Mucosa of descending colon (tissue), 3 donors: ENCODE measurements around the gene SHC2. TPM values are rescaled to one million over a fixed set of nuclear protein-coding genes. Genes with fewer than 3 reads are reported as not detected.
"Not testable (repeated sequence)": the region's sequence is repeated elsewhere in the genome, so short reads cannot be mapped to it uniquely, and the experiment has no call there.

Experiments
- ATAC-seq: fragments of 200-7000 bp; cut with Tn5 transposase; one replicate; pipeline ENCODE4 v1.9.1; 2020; ENCODE audit warnings: mild to moderate bottlenecking, moderate library complexity
- DNase-seq, 3 donors: peaks; one replicate each; pipeline ENCODE4 v3.0.0-alpha.2; 2020
- H3K36me3 ChIP-seq: fragments of 200-600 bp; one replicate; pipeline ENCODE4 v1.8.0; 2021; ENCODE audit warnings: low read depth, mild to moderate bottlenecking
- H3K4me1 ChIP-seq: fragments of 200-600 bp; one replicate; pipeline ENCODE4 v1.8.0; 2021; ENCODE audit warnings: low read depth, mild to moderate bottlenecking
- H3K4me3 ChIP-seq: fragments of 200-600 bp; one replicate; pipeline ENCODE4 v1.8.0; 2021; ENCODE audit warnings: mild to moderate bottlenecking
- H3K9me3 ChIP-seq: fragments of 200-600 bp; one replicate; pipeline ENCODE4 v1.8.0; 2021; ENCODE audit warnings: mild to moderate bottlenecking
- intact Hi-C, 2 donors: fragments of 100-400 bp; cut with DNase I in 1 of 2; cut with micrococcal nuclease in 1 of 2; formaldehyde crosslinking; loops; one replicate each; pipeline versions ENCODE4 v1.11.0 to v1.11.1; 2022; cut with DNase I, micrococcal nuclease
- total RNA-seq, 3 donors: library from RNA; stranded (reverse); fragmentation: NEBNext Ultra II Directional in 2 of 3; extraction: Animal tissue kit (Norgen Biotek cat#: 25700) in 2 of 3; gene quantifications; one replicate each; pipeline versions ENCODE4 v1.2.1 to v1.2.4, GENCODE V29; 2021 to 2023
- TF ChIP-seq, protein P1 (sequence below): fragments of 200-600 bp; IDR thresholded peaks from one replicate; pipeline ENCODE4 v1.8.0; 2022; ENCODE audit warnings: antibody characterized with exemption, mild to moderate bottlenecking
- donor health status: DM: no; HTN: no; CAD: no; lungs with moderate emphysema.
- donor health status: DM: no; HTN: no; CAD: no.
- donor health status: DM: no; HTN: yes; CAD: no.

Gene SHC2
- total RNA-seq, 3 donors from 2014 or later = 5.3 to 39.3 (median 6.0) TPM

DNA sequence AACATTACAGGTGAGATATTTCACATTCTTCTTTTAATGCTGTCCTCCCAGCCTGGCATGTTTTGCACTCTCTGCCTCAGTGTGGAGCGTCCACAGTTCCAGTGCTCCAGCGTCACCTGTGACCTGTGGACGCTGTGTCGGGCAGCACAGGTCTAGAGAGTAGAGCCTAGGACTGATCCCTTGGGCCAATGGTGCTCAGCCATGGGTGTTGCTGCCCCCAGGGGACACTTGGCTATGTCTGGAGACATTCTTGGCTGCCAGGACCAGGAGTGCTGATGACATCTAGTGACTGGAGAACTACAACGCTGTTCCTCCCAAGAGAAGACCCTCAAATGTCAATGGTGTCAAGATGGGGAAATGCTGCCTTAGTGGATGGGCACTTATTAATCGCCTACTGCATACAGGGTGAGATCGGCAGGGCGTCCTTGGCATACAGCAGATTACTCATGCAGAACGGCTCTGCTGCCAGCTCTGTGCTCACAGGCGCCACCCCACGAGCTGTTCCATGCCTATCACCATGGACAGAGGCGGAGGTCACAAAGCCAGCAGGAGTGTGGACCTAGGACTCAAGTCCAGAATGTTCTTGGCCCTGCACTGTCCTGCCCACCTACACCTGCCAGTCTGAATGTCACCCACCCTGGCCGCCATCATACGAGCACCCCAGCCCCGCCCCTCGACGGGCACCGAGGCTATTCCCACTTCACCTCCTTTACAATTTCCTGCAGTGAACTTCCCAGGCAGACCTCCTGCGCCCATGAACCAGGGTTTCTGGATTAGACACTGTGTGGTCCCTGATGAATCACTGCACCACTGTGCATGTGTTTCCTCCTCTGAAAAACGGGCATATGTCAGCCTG is 21.6 kb upstream of the SHC2 start:
- DNase-seq (peak in 1 of 3 donors; percentile 29), ATAC-seq (peak; percentile 24)
- TF ChIP-seq, protein P1, sequence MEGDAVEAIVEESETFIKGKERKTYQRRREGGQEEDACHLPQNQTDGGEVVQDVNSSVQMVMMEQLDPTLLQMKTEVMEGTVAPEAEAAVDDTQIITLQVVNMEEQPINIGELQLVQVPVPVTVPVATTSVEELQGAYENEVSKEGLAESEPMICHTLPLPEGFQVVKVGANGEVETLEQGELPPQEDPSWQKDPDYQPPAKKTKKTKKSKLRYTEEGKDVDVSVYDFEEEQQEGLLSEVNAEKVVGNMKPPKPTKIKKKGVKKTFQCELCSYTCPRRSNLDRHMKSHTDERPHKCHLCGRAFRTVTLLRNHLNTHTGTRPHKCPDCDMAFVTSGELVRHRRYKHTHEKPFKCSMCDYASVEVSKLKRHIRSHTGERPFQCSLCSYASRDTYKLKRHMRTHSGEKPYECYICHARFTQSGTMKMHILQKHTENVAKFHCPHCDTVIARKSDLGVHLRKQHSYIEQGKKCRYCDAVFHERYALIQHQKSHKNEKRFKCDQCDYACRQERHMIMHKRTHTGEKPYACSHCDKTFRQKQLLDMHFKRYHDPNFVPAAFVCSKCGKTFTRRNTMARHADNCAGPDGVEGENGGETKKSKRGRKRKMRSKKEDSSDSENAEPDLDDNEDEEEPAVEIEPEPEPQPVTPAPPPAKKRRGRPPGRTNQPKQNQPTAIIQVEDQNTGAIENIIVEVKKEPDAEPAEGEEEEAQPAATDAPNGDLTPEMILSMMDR = no peak
- H3K4me1 ChIP-seq = no peaks in the 10 kb centered on the region
- no peak overlapping the region for H3K4me3 ChIP-seq
- intact Hi-C loops = no loop called here
- no peaks in the 10 kb centered on the region for H3K9me3 ChIP-seq
- H3K36me3 ChIP-seq = no peaks in the 10 kb centered on the region

DNA sequence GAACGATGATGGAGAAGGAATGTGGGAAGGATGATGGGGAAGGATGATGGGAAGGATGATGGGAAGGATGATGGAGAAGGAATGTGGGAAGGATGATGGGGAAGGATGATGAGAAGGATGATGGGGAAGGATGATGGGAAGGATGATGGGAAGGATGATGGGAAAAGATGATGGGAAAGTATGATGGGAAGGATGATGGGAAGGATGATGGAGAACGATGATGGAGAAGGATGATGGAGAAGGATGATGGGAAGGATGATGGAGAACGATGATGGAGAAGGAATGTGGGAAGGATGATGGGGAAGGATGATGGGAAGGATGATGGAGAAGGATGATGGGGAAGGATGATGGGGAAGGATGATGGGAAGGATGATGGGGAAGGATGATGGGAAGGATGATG is 20.3 kb upstream of the SHC2 start:
- ATAC-seq, DNase-seq, H3K4me1 ChIP-seq, H3K4me3 ChIP-seq, H3K9me3 ChIP-seq, intact Hi-C loops, H3K36me3 ChIP-seq: not testable (repeated sequence)

DNA sequence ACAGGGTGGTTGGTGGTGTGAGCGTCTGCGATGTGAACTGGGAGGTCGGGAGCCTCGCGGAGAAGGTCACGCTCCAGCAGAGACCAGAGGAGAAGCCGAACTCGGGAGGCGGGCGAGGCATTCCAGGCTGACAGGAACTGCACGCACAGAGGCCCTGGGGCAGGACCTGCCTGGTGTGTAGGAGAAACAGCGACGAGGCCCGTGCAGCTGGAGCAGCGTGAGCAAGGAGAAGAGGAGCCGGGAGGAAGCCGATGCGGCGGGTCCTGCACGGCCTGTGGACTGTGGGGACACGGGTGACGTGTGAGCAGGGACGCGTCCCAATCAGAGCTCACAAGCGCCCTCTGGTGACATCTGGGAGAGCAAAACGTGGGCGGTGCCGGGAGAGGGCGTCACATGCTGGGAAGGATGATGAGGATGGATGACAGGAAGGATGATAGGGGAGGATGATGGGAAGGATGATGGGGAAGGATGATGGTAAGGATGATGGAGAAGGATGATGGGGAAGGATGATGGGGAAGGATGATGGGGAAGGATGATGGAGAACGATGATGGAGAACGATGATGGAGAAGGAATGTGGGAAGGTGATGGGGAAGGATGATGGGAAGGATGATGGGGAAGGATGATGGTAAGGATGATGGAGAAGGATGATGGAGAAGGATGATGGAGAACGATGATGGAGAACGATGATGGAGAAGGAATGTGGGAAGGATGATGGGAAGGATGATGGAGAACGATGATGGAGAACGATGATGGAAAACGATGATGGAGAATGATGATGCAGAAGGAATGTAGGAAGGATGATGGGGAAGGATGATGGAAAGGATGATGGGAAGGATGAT is 19.4 kb upstream of the SHC2 start:
- TF ChIP-seq, protein P1 = peak; percentile 22
- Histone ChIP-seq H3K9me3 (no peaks in the 10 kb centered on the region), H3K4me1 (no peaks in the 10 kb centered on the region), H3K36me3 (no peaks in the 10 kb centered on the region), H3K4me3 (no peak overlapping the region)
- ATAC-seq (peak; percentile 79), DNase-seq (peak in 2 of 3 donors; percentile 80 to 85)
- intact Hi-C loops = no loop called here

DNA sequence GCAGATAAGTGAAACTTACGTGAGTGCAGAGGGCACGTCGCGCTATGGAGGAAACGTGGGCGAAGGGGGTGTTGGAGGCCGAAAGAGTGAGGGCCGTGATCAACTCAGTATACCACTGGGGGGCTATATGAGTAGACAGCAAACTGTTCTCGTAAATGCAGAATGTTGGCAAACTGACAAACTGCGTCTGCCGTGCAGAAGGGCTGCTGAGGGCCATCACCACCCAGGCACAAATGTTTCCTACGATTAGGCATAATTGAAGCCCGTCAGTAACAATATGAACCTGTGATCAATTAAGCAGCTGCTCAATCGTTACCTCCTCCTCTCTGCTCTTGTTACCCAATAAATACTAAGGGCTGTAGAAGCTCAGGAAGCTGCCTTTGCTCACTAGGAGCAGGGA is 18.1 kb upstream of the SHC2 start:
- TF ChIP-seq, protein P1 = no peak
- intact Hi-C loops = no loop called here

DNA sequence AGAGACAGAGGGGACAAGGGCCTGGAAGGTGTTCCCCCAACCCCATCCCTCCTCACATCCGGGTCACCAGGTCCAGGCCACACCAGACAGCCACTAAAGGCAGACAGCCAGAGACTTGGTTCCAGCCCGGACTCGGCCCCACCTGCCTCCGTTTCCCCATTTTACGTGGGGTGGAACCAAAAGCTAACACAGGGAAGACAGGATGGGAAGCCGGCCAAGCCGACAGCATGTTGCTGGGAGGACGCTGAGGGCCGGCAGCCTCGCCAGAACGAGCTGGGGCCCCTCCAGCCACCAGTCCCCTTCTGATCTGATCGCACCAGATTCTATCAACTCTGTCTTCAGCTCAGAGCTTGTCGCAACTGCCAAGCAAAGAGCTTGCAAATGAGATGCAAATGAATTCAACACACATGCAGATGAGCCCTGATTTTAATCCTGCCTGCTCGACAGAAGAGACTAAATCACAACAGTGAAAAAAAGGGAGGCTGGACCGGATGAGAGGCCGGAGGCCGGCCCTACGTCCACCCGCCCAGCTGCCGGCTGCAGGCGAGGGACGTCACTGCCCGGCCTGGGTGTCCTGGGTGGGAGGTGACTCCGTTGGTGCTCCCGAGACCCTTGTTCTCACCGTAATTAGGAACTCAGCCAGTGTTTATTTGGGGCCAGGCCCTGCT is 17.5 kb upstream of the SHC2 start:
- Histone ChIP-seq H3K4me1 (no peaks in the 10 kb centered on the region), H3K36me3 (no peaks in the 10 kb centered on the region), H3K4me3 (no peak overlapping the region), H3K9me3 (no peaks in the 10 kb centered on the region)
- intact Hi-C loops = no loop called here
- TF ChIP-seq, protein P1 = no peak
- DNase-seq (no peak), ATAC-seq (no peak)

More for the DNA sequence above, 18.1 kb upstream of the SHC2 start:
- DNase-seq (no peak), ATAC-seq (no peak)
- H3K36me3 ChIP-seq = no peaks in the 10 kb centered on the region
- no peaks in the 10 kb centered on the region for H3K9me3 ChIP-seq
- no peaks in the 10 kb centered on the region for H3K4me1 ChIP-seq
- H3K4me3 ChIP-seq = no peak overlapping the region
